Measurements from ENCODE around the gene EPS8L1.
"Not testable (repeated sequence)": the region's sequence is repeated elsewhere in the genome, so short reads cannot be mapped to it uniquely, and the experiment has no call there.

The EPS8L1 gene

GRCh38 chr19:55034751-55035150 lies 40.9 kb upstream of the EPS8L1 start:
- TF ChIP-seq, protein P1, sequence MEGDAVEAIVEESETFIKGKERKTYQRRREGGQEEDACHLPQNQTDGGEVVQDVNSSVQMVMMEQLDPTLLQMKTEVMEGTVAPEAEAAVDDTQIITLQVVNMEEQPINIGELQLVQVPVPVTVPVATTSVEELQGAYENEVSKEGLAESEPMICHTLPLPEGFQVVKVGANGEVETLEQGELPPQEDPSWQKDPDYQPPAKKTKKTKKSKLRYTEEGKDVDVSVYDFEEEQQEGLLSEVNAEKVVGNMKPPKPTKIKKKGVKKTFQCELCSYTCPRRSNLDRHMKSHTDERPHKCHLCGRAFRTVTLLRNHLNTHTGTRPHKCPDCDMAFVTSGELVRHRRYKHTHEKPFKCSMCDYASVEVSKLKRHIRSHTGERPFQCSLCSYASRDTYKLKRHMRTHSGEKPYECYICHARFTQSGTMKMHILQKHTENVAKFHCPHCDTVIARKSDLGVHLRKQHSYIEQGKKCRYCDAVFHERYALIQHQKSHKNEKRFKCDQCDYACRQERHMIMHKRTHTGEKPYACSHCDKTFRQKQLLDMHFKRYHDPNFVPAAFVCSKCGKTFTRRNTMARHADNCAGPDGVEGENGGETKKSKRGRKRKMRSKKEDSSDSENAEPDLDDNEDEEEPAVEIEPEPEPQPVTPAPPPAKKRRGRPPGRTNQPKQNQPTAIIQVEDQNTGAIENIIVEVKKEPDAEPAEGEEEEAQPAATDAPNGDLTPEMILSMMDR (conservative IDR thresholded peaks at IDR 0.05; ENCODE audit: low read length), result no peak
- no peak for DNase-seq (ENCODE audit: low read depth)
- no peak overlapping the region for H3K4me3 ChIP-seq (ENCODE audit: low read length)

DNA sequence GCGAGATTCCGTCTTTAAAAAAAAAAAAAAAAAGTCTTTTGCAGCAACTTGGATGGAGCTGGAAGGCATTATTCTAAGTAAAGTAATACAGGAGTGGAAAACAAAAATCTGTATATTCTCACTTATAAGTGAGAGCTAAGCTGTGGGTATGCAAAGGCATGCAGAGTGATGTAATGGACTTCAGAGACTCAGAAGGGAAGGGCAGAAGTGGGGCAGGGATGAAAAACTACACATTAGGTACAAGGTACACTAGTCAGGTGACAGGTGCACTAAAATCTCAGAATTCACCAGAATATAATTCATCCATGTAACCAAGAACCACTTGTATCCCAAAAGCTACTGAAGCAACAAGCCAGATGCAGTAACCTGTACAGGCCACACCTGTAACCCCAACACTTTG lies 39.6 kb upstream of the EPS8L1 start:
- H3K4me3 ChIP-seq (ENCODE audit: low read length), result no peak overlapping the region
- DNase-seq (ENCODE audit: low read depth), result no peak
- TF ChIP-seq, protein P1 (conservative IDR thresholded peaks at IDR 0.05; ENCODE audit: low read length), result no peak

DNA sequence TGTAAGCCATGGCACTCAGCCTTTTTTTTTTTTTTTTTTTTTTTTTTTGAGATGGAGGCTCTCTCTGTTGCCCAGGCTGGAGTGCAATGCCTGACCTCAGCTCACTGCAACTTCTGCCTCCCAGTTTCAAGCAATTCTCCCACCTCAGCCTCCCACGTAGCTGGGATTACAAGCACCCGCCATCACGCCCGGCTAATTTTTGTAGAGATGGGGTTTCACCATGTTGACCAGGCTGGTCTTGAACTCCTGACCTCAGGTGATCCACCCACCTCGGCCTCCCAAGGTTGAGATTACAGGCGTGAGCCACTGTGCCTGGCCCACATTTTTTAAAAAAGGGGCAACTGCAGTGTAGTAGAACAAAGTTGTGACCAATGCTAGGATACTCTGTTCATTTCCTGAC lies 38.1 kb upstream of the EPS8L1 start:
- H3K4me3 ChIP-seq (ENCODE audit: low read length); DNase-seq (ENCODE audit: low read depth): not testable (repeated sequence)

DNA sequence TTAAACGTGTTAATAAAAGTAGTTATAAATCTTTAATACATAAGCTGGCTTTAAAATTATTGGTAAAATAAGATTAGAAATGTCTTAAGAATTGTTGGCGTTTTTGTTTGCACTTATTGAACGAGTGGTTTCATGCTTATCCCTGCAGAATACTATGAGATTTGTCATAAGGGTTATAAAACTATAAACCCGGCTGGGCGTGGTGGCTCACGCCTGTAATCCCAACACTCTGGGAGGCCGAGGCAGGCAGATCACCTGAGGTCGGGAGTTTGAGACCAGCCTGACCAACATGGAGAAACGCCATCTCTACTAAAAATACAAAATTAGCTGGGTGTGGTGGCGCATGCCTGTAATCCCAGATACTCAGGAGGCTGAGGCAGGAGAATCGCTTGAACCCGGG lies 35.0 kb upstream of the EPS8L1 start:
- DNase-seq (ENCODE audit: low read depth); H3K4me3 ChIP-seq (ENCODE audit: low read length): not testable (repeated sequence)

DNA sequence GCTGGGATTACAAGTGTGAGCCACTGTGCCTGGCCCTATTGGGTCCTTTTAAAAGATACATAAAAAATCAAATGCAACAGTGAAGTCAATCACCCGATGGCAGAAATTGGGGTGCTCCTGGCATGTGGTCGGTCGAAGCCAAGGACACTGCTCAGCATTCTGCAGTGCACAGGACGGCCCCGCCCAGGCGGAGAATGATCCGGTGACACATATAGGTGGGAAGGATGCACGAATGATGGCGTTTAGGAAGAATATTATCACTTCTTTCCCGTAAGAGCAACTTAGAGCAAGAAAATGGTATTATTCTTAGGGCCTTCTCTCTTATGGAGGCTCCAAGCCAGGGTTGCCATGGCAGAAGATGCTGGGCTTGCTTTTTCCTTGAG lies 34.4 kb upstream of the EPS8L1 start:
- TF ChIP-seq, protein P1 (conservative IDR thresholded peaks at IDR 0.05; ENCODE audit: low read length), result no peak
- H3K4me3 ChIP-seq (ENCODE audit: low read length), result no peak overlapping the region
- DNase-seq (ENCODE audit: low read depth), result no peak

GRCh38 chr19:55041627-55042343 lies 33.9 kb upstream of the EPS8L1 start:
- TF ChIP-seq, protein P1 (conservative IDR thresholded peaks at IDR 0.05; ENCODE audit: low read length), result no peak
- DNase-seq (ENCODE audit: low read depth), result no peak

DNA sequence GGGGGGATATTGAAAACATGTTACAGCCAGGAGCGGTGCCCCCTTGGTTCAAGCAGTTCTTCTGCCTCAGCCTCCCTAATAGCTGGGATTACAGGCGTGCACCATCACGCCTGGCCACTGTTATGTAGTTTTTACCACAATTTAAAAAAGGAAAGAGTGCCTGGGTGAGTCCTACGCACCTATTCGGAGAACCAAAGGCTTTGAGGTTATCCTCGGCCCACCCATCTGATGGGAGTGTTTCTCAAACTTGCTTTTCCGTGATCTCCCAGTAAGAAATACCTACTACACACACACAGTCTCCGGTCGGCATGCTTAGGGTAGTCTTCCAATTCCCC lies 33.4 kb upstream of the EPS8L1 start:
- no peak for DNase-seq (ENCODE audit: low read depth)
- no peak overlapping the region for H3K4me3 ChIP-seq (ENCODE audit: low read length)
- TF ChIP-seq, protein P1 (conservative IDR thresholded peaks at IDR 0.05; ENCODE audit: low read length), result no peak

More at GRCh38 chr19:55041627-55042343, 33.9 kb upstream of the EPS8L1 start:
- H3K4me3 ChIP-seq (ENCODE audit: low read length), result no peak overlapping the region

DNA sequence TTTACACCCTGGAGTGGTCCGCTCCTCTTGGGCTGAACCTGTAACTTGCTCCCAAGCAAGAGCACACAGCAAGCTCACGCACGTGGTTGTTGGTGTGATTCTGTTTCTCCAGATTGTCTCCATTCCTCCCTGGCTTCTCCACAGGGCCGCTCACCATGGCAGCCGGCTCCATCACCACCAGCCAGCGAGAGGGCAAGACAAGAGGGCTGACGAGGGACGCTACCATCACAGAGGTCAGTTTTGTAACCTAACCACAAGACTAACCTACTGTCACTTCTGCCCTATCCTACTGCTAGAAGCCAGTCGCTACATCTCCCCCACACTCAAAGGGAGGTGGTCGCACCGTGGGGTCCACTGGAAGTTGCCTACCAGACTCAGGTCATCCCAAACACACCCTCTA lies 33.0 kb upstream of the EPS8L1 start:
- H3K4me3 ChIP-seq (ENCODE audit: low read length), result no peak overlapping the region
- TF ChIP-seq, protein P1 (conservative IDR thresholded peaks at IDR 0.05; ENCODE audit: low read length), result no peak
- no peak for DNase-seq (ENCODE audit: low read depth)

Measured in AG10803 (cell line).